ENCODE data around the gene CD151. TPM values are rescaled to one million over a fixed set of nuclear protein-coding genes. Genes with fewer than 3 reads are reported as not detected.

CD151 gene
- total and polyA plus RNA-seq, 8 donors, result 163 to 351 (median 261) TPM

DNA sequence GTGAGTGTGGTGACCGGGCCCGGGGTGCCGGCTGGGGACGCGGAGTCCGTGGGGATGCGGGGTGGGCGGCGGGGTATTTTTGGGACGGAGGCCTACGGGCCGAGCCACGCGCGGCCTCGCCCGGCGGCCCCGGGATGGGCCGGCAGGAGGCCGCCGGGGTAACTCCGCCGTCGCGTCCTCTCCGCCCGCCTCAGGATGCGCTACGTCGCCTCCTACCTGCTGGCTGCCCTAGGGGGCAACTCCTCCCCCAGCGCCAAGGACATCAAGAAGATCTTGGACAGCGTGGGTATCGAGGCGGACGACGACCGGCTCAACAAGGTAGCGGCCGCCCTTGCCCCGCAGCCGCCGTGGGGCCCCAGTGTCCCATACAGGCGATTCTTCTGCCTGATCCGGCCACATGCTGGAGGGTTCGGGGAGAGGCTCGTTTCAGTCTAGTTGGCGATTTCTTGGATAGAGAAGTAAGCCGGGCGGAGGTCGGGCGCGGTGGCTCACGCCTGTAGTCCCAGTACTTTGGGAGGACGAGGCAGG, 22.6 kb upstream of the CD151 start:
- TF ChIP-seq, protein P1, sequence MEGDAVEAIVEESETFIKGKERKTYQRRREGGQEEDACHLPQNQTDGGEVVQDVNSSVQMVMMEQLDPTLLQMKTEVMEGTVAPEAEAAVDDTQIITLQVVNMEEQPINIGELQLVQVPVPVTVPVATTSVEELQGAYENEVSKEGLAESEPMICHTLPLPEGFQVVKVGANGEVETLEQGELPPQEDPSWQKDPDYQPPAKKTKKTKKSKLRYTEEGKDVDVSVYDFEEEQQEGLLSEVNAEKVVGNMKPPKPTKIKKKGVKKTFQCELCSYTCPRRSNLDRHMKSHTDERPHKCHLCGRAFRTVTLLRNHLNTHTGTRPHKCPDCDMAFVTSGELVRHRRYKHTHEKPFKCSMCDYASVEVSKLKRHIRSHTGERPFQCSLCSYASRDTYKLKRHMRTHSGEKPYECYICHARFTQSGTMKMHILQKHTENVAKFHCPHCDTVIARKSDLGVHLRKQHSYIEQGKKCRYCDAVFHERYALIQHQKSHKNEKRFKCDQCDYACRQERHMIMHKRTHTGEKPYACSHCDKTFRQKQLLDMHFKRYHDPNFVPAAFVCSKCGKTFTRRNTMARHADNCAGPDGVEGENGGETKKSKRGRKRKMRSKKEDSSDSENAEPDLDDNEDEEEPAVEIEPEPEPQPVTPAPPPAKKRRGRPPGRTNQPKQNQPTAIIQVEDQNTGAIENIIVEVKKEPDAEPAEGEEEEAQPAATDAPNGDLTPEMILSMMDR (IDR thresholded peaks at IDR 0.05), result no peak
- DNase-seq (peak in 1 of 6 donors; percentile 77), FAIRE-seq (no peak), ATAC-seq (peak in 3 of 4 donors; percentile 0 to 13 (median 1))
- Histone ChIP-seq H3K4me3 (peak overlapping the region; percentile 90 to 100 (median 94)), H3K27ac (peak overlapping the region; percentile 69 to 97 (median 94)), H3K27me3 (no peaks in the 10 kb centered on the region), H3K4me1 (peaks cover 4 to 20% (median 11%) of the 10 kb centered on the region in 3 donors), H3K9me3 (no peaks in the 10 kb centered on the region), H3K36me3 (peaks cover 0 to 18% (median 13%) of the 10 kb centered on the region in 3 donors)
- intact Hi-C loops (cut with DNase I), result no loop called here
- 0 to 1% methylated on average over 29 to 55 of the region's 55 CpGs for WGBS, 2 donors

- H3K9me3 ChIP-seq, result no peaks in the 10 kb centered on the region
- TF ChIP-seq, protein P1 (IDR thresholded peaks at IDR 0.05), result no peak
- intact Hi-C loops (cut with DNase I), result no loop called here
- DNase-seq (peak in 1 of 6 donors; percentile 48), ATAC-seq (no peak), FAIRE-seq (no peak)
- peaks cover 4 to 20% (median 11%) of the 10 kb centered on the region in 3 donors for H3K4me1 ChIP-seq
- H3K36me3 ChIP-seq, result peaks cover 0 to 18% (median 13%) of the 10 kb centered on the region in 3 donors
- WGBS, 2 donors, result 55 to 57% methylated on average over 14 of the region's 14 CpGs
- no peak overlapping the region for H3K27ac ChIP-seq
- H3K4me3 ChIP-seq, result peak overlapping the region in 1 of 4 donors; percentile 90
- H3K27me3 ChIP-seq, result no peaks in the 10 kb centered on the region
Measured at GRCh38 chr11:811446-812245, 21.1 kb upstream of the CD151 start.

DNA sequence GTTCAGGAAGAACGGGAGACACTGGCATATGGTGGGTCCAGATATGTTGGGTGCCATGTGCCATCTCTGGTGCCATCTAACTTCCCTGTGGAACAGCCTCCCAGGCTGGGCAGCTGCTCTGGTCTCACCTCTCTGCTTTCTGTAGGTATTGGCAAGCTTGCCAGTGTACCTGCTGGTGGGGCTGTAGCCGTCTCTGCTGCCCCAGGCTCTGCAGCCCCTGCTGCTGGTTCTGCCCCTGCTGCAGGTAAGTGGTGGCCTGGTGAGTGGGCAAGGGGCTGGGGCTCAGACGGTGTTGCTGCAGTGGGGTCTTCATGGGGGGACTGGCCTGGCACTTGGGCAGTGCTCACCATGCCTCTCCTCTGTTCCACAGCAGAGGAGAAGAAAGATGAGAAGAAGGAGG, 20.4 kb upstream of the CD151 start:
- FAIRE-seq (no peak), DNase-seq (peak in 1 of 6 donors; percentile 57), ATAC-seq (no peak)
- WGBS, 2 donors, result 83 to 92% methylated on average over 3 of the region's 3 CpGs
- Histone ChIP-seq H3K9me3 (no peaks in the 10 kb centered on the region), H3K36me3 (peaks cover 0 to 18% (median 13%) of the 10 kb centered on the region in 3 donors), H3K4me3 (no peak overlapping the region), H3K4me1 (peaks cover 4 to 20% (median 11%) of the 10 kb centered on the region in 3 donors), H3K27me3 (no peaks in the 10 kb centered on the region), H3K27ac (no peak overlapping the region)
- intact Hi-C loops (cut with DNase I), result no loop called here
- TF ChIP-seq, protein P1 (IDR thresholded peaks at IDR 0.05), result no peak

GRCh38 chr11:813072-813455, 19.7 kb upstream of the CD151 start:
- WGBS, 2 donors, result 89 to 91% methylated on average over 6 of the region's 6 CpGs
- Histone ChIP-seq H3K4me3 (no peak overlapping the region), H3K4me1 (peaks cover 4 to 20% (median 11%) of the 10 kb centered on the region in 3 donors), H3K36me3 (peaks cover 0 to 18% (median 13%) of the 10 kb centered on the region in 3 donors), H3K27ac (no peak overlapping the region), H3K27me3 (no peaks in the 10 kb centered on the region), H3K9me3 (no peaks in the 10 kb centered on the region)
- TF ChIP-seq, protein P1 (IDR thresholded peaks at IDR 0.05), result no peak
- no peak for FAIRE-seq
- no peak for DNase-seq
- intact Hi-C loops (cut with DNase I), result no loop called here
- no peak for ATAC-seq
